ENCODE data around the gene PIGBOS1.
"Not testable (repeated sequence)": the region's sequence is repeated elsewhere in the genome, so short reads cannot be mapped to it uniquely, and the experiment has no call there.

Gene PIGBOS1

GRCh38 chr15:55334997-55335396 lies 16.1 kb upstream of the PIGBOS1 start:
- TF ChIP-seq CTCF (conservative IDR thresholded peaks at IDR 0.05; ENCODE audit: low read depth, low read length) = no peak
- DNase-seq (ENCODE audit: low read depth) = no peak
- H3K4me3 ChIP-seq (ENCODE audit: low read length) = no peak overlapping the region

- no peak overlapping the region for H3K4me3 ChIP-seq (ENCODE audit: low read length)
- no peak for DNase-seq (ENCODE audit: low read depth)
- no peak for TF ChIP-seq CTCF (conservative IDR thresholded peaks at IDR 0.05; ENCODE audit: low read depth, low read length)
Measured at GRCh38 chr15:55334371-55334770, 15.4 kb upstream of the PIGBOS1 start.

DNA sequence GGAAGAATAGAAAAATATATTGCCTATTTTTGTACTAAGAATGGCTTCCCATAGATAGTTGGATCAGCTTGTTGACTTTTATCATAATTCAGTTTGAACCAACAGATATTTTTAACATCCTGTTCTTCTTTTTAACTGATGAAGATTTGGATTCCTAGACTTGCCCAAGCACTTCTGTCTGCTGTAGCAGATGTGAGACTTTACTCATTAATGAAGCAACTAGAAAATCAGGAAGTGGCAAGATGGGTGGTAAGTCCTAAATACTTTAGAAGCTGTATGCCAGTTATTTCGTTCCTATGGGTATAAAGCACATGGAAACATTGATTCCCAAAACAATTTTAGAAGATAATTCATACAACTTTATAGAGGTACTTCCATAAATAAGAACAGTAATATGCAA lies 8.5 kb upstream of the PIGBOS1 start:
- no peak for DNase-seq (ENCODE audit: low read depth)
- no peak for TF ChIP-seq CTCF (conservative IDR thresholded peaks at IDR 0.05; ENCODE audit: low read depth, low read length)
- no peak overlapping the region for H3K4me3 ChIP-seq (ENCODE audit: low read length)

GRCh38 chr15:55322467-55322866 lies 3.5 kb upstream of the PIGBOS1 start:
- TF ChIP-seq CTCF (conservative IDR thresholded peaks at IDR 0.05; ENCODE audit: low read depth, low read length) = no peak
- no peak for DNase-seq (ENCODE audit: low read depth)
- H3K4me3 ChIP-seq (ENCODE audit: low read length) = no peak overlapping the region

GRCh38 chr15:55320963-55321362 lies 2.0 kb upstream of the PIGBOS1 start:
- H3K4me3 ChIP-seq (ENCODE audit: low read length) = no peak overlapping the region
- no peak for TF ChIP-seq CTCF (conservative IDR thresholded peaks at IDR 0.05; ENCODE audit: low read depth, low read length)
- DNase-seq (ENCODE audit: low read depth) = no peak

DNA sequence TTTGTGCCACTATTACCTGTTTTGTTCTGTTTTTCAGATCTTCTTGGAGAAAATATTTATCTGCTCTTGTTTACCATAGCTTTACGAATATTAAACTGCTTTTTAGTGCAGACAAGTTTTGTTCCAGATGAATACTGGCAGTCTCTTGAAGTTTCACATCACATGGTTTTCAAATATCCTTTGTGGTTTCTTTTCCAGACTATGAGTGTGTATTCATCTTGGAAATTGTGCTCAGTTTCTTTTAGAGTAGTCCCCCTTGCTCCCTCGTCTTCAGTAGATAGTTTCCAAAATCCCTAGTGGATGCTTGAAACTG lies 1.3 kb upstream of the PIGBOS1 start:
- no peak for TF ChIP-seq CTCF (conservative IDR thresholded peaks at IDR 0.05; ENCODE audit: low read depth, low read length)
- peak overlapping the region; percentile 97 for H3K4me3 ChIP-seq (ENCODE audit: low read length)
- no peak for DNase-seq (ENCODE audit: low read depth)

DNA sequence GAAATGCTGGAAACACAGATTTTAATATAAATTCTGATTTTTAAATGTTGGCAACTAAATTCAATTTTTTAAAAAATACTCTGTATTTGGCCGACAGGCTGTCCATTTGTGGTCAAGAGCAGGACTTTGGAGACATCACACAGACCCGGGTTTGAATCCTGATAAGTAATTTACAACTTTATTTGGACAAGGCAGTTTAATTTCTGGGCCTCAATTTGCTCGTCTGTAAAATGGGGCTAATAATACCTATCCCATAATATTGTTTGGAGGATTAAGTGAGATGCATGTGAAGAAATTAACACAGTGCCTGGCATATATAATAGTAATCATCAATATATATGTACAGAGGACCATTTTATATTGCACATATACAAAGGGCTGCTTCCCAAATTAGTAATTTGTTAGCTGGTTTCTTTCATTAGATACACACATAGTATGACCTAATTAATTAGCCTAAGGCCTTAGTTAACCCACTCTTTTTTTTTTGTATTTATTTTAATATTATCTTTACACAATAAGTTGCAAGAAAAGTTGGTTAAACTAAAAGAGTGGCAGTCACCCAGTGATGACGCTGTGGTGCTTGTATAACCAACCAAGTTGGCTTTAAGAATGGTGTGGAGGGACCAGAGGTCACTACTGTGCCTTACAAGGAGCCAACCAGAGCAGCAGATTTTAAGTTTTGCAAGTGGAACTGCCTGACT lies 764 bp upstream of the PIGBOS1 start:
- peak overlapping the region; percentile 97 for H3K4me3 ChIP-seq (ENCODE audit: low read length)
- no peak for DNase-seq (ENCODE audit: low read depth)
- TF ChIP-seq CTCF (conservative IDR thresholded peaks at IDR 0.05; ENCODE audit: low read depth, low read length) = no peak

DNA sequence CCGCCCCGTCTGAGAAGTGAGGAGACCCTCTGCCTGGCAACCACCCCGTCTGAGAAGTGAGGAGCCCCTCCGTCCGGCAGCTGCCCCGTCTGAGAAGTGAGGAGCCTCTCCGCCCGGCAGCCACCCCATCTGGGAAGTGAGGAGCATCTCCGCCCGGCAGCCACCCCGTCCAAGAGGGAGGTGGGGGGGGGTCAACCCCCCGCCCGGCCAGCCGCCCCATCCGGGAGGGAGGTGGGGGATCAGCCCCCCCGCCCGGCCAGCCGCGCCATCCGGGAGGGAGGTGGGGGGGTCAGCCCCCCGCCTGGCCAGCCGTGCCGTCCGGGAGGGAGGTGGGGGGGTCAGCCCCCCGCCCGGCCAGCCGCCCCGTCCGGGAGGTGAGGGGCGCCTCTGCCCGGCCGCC lies 16.1 kb downstream of the PIGBOS1 start:
- H3K4me3 ChIP-seq (ENCODE audit: low read length); DNase-seq (ENCODE audit: low read depth): not testable (repeated sequence)
